ENCODE data around the gene CPPED1.

The CPPED1 gene

GRCh38 chr16:12706628-12707027 is 97.1 kb downstream of the CPPED1 start:
- ChIA-PET CTCF (no interaction called here), POLR2A (no interaction called here)
- no peak overlapping the region for H3K27ac ChIP-seq (ENCODE audit: insufficient read depth in 1 of 2, low read depth in 1 of 2, low read length in 2 of 2, poor library complexity in 1 of 2, severe bottlenecking in 2 of 2)
- H3K36me3 ChIP-seq (ENCODE audit: control insufficient read depth in 4 of 4, insufficient read depth in 4 of 4, low read length in 3 of 4) = peaks cover 0 to 20% (median 5%) of the 10 kb centered on the region in 4 experiments
- no peaks in the 10 kb centered on the region for H3K27me3 ChIP-seq (replicated peaks in 2 of 5; ENCODE audit: control insufficient read depth in 4 of 5, insufficient read depth in 5 of 5, low read length in 4 of 5)
- H3K4me3 ChIP-seq (ENCODE audit: control insufficient read depth in 1 of 7, extremely low read depth in 1 of 7, insufficient read depth in 4 of 7, low read depth in 2 of 7, low read length in 6 of 7) = no peak overlapping the region
- no peaks in the 10 kb centered on the region for H3K9me3 ChIP-seq (ENCODE audit: control extremely low read depth in 1 of 5, control insufficient read depth in 4 of 5, insufficient read depth in 2 of 5, low read depth in 1 of 5, low read length in 4 of 5)
- 100% methylated on average over 6 of the region's 6 CpGs for WGBS (ENCODE audit: insufficient coverage)
- DNase-seq = no peak
- H3K4me1 ChIP-seq (ENCODE audit: control extremely low read depth in 1 of 4, control insufficient read depth in 4 of 4, insufficient read depth in 4 of 4, low read length in 3 of 4) = no peaks in the 10 kb centered on the region

- POLR2A ChIA-PET = no interaction called here
- H3K36me3 ChIP-seq (ENCODE audit: control insufficient read depth in 4 of 4, insufficient read depth in 4 of 4, low read length in 3 of 4) = peaks cover 0 to 27% (median 10%) of the 10 kb centered on the region in 4 experiments
- 98% methylated on average over 25 of the region's 31 CpGs for WGBS (ENCODE audit: insufficient coverage)
Observed at GRCh38 chr16:12704492-12705111, 99.1 kb downstream of the CPPED1 start.

GRCh38 chr16:12703935-12704334 is 99.8 kb downstream of the CPPED1 start:
- H3K9me3 ChIP-seq (ENCODE audit: control extremely low read depth in 1 of 5, control insufficient read depth in 4 of 5, insufficient read depth in 2 of 5, low read depth in 1 of 5, low read length in 4 of 5) = no peaks in the 10 kb centered on the region
- H3K4me1 ChIP-seq (ENCODE audit: control extremely low read depth in 1 of 4, control insufficient read depth in 4 of 4, insufficient read depth in 4 of 4, low read length in 3 of 4) = peaks cover 0 to 6% (median 3%) of the 10 kb centered on the region in 4 experiments
- ChIA-PET CTCF (no interaction called here), POLR2A (no interaction called here)
- no peak overlapping the region for H3K4me3 ChIP-seq (ENCODE audit: control insufficient read depth in 1 of 7, extremely low read depth in 1 of 7, insufficient read depth in 4 of 7, low read depth in 2 of 7, low read length in 6 of 7)
- no peaks in the 10 kb centered on the region for H3K27me3 ChIP-seq (replicated peaks in 2 of 5; ENCODE audit: control insufficient read depth in 4 of 5, insufficient read depth in 5 of 5, low read length in 4 of 5)
- H3K36me3 ChIP-seq (ENCODE audit: control insufficient read depth in 4 of 4, insufficient read depth in 4 of 4, low read length in 3 of 4) = peaks cover 0 to 27% (median 10%) of the 10 kb centered on the region in 4 experiments
- DNase-seq = no peak
- 98% methylated on average over 4 of the region's 5 CpGs for WGBS (ENCODE audit: insufficient coverage)
- H3K27ac ChIP-seq (ENCODE audit: insufficient read depth in 1 of 2, low read depth in 1 of 2, low read length in 2 of 2, poor library complexity in 1 of 2, severe bottlenecking in 2 of 2) = no peak overlapping the region

More at GRCh38 chr16:12704492-12705111, 99.1 kb downstream of the CPPED1 start:
- CTCF ChIA-PET = no interaction called here
- Histone ChIP-seq H3K27me3 (replicated peaks in 2 of 5; ENCODE audit: control insufficient read depth in 4 of 5, insufficient read depth in 5 of 5, low read length in 4 of 5) (no peaks in the 10 kb centered on the region), H3K9me3 (ENCODE audit: control extremely low read depth in 1 of 5, control insufficient read depth in 4 of 5, insufficient read depth in 2 of 5, low read depth in 1 of 5, low read length in 4 of 5) (no peaks in the 10 kb centered on the region), H3K4me1 (ENCODE audit: control extremely low read depth in 1 of 4, control insufficient read depth in 4 of 4, insufficient read depth in 4 of 4, low read length in 3 of 4) (peaks cover 0 to 5% (median 2%) of the 10 kb centered on the region in 4 experiments), H3K4me3 (ENCODE audit: control insufficient read depth in 1 of 7, extremely low read depth in 1 of 7, insufficient read depth in 4 of 7, low read depth in 2 of 7, low read length in 6 of 7) (no peak overlapping the region), H3K27ac (ENCODE audit: insufficient read depth in 1 of 2, low read depth in 1 of 2, low read length in 2 of 2, poor library complexity in 1 of 2, severe bottlenecking in 2 of 2) (no peak overlapping the region)
- DNase-seq = no peak

GRCh38 chr16:12700161-12700560 is 103.5 kb downstream of the CPPED1 start:
- WGBS (ENCODE audit: insufficient coverage) = 100% methylated on average over 3 of the region's 3 CpGs

GRCh38 chr16:12699161-12699560 is 104.5 kb downstream of the CPPED1 start:
- Histone ChIP-seq H3K4me1 (ENCODE audit: control extremely low read depth in 1 of 4, control insufficient read depth in 4 of 4, insufficient read depth in 4 of 4, low read length in 3 of 4) (peaks cover 0 to 6% (median 3%) of the 10 kb centered on the region in 4 experiments), H3K36me3 (ENCODE audit: control insufficient read depth in 4 of 4, insufficient read depth in 4 of 4, low read length in 3 of 4) (peaks cover 0 to 22% (median 11%) of the 10 kb centered on the region in 4 experiments), H3K4me3 (ENCODE audit: control insufficient read depth in 1 of 7, extremely low read depth in 1 of 7, insufficient read depth in 4 of 7, low read depth in 2 of 7, low read length in 6 of 7) (no peak overlapping the region), H3K27me3 (replicated peaks in 2 of 5; ENCODE audit: control insufficient read depth in 4 of 5, insufficient read depth in 5 of 5, low read length in 4 of 5) (no peaks in the 10 kb centered on the region), H3K9me3 (ENCODE audit: control extremely low read depth in 1 of 5, control insufficient read depth in 4 of 5, insufficient read depth in 2 of 5, low read depth in 1 of 5, low read length in 4 of 5) (no peaks in the 10 kb centered on the region), H3K27ac (ENCODE audit: insufficient read depth in 1 of 2, low read depth in 1 of 2, low read length in 2 of 2, poor library complexity in 1 of 2, severe bottlenecking in 2 of 2) (no peak overlapping the region)
- ChIA-PET POLR2A (no interaction called here), CTCF (no interaction called here)
- DNase-seq = peak in 1 of 3 donors; percentile 59
- WGBS (ENCODE audit: insufficient coverage) = 45% methylated on average over 4 of the region's 7 CpGs

More at GRCh38 chr16:12700161-12700560, 103.5 kb downstream of the CPPED1 start:
- no peak for DNase-seq
- Histone ChIP-seq H3K27ac (ENCODE audit: insufficient read depth in 1 of 2, low read depth in 1 of 2, low read length in 2 of 2, poor library complexity in 1 of 2, severe bottlenecking in 2 of 2) (no peak overlapping the region), H3K9me3 (ENCODE audit: control extremely low read depth in 1 of 5, control insufficient read depth in 4 of 5, insufficient read depth in 2 of 5, low read depth in 1 of 5, low read length in 4 of 5) (no peaks in the 10 kb centered on the region), H3K4me1 (ENCODE audit: control extremely low read depth in 1 of 4, control insufficient read depth in 4 of 4, insufficient read depth in 4 of 4, low read length in 3 of 4) (peaks cover 0 to 6% (median 3%) of the 10 kb centered on the region in 4 experiments), H3K27me3 (replicated peaks in 2 of 5; ENCODE audit: control insufficient read depth in 4 of 5, insufficient read depth in 5 of 5, low read length in 4 of 5) (no peaks in the 10 kb centered on the region), H3K4me3 (ENCODE audit: control insufficient read depth in 1 of 7, extremely low read depth in 1 of 7, insufficient read depth in 4 of 7, low read depth in 2 of 7, low read length in 6 of 7) (no peak overlapping the region), H3K36me3 (ENCODE audit: control insufficient read depth in 4 of 4, insufficient read depth in 4 of 4, low read length in 3 of 4) (peaks cover 0 to 27% (median 12%) of the 10 kb centered on the region in 4 experiments)
- ChIA-PET CTCF (no interaction called here), POLR2A (no interaction called here)

GRCh38 chr16:12697437-12697836 is 106.2 kb downstream of the CPPED1 start:
- no peak for DNase-seq
- no peaks in the 10 kb centered on the region for H3K27me3 ChIP-seq (replicated peaks in 2 of 5; ENCODE audit: control insufficient read depth in 4 of 5, insufficient read depth in 5 of 5, low read length in 4 of 5)
- H3K27ac ChIP-seq (ENCODE audit: insufficient read depth in 1 of 2, low read depth in 1 of 2, low read length in 2 of 2, poor library complexity in 1 of 2, severe bottlenecking in 2 of 2) = no peak overlapping the region
- H3K9me3 ChIP-seq (ENCODE audit: control extremely low read depth in 1 of 5, control insufficient read depth in 4 of 5, insufficient read depth in 2 of 5, low read depth in 1 of 5, low read length in 4 of 5) = no peaks in the 10 kb centered on the region
- H3K4me1 ChIP-seq (ENCODE audit: control extremely low read depth in 1 of 4, control insufficient read depth in 4 of 4, insufficient read depth in 4 of 4, low read length in 3 of 4) = peaks cover 0 to 6% (median 3%) of the 10 kb centered on the region in 4 experiments
- CTCF ChIA-PET = no interaction called here
- H3K36me3 ChIP-seq (ENCODE audit: control insufficient read depth in 4 of 4, insufficient read depth in 4 of 4, low read length in 3 of 4) = peaks cover 2 to 23% (median 8%) of the 10 kb centered on the region in 4 experiments
- 93% methylated on average over 5 of the region's 5 CpGs for WGBS (ENCODE audit: insufficient coverage)
- POLR2A ChIA-PET = no interaction called here
- no peak overlapping the region for H3K4me3 ChIP-seq (ENCODE audit: control insufficient read depth in 1 of 7, extremely low read depth in 1 of 7, insufficient read depth in 4 of 7, low read depth in 2 of 7, low read length in 6 of 7)

DNA sequence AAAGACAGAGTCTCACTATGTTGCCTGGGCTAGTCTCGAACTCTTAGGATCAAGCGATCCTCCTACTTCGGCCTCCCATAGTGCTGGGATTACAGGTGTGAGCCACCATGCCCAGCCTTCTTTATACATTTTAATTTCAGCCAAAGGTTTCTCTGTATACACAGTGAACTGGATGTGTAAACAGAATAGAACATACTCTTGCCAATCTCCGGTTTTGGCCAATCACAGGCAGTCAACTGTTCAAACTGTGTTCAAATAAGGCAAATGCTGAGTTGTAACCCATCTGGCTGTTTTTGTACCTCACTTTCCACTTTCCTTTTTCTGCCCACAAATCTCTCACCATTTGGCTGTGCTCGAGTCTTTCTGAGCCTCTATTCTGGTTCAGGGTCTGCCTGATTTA is 108.2 kb downstream of the CPPED1 start:
- H3K9me3 ChIP-seq (ENCODE audit: control extremely low read depth in 1 of 5, control insufficient read depth in 4 of 5, insufficient read depth in 2 of 5, low read depth in 1 of 5, low read length in 4 of 5) = no peaks in the 10 kb centered on the region
- ChIA-PET CTCF (no interaction called here), POLR2A (no interaction called here)
- peaks cover 2 to 16% (median 7%) of the 10 kb centered on the region in 4 experiments for H3K36me3 ChIP-seq (ENCODE audit: control insufficient read depth in 4 of 4, insufficient read depth in 4 of 4, low read length in 3 of 4)
- peaks cover 0 to 6% (median 3%) of the 10 kb centered on the region in 4 experiments for H3K4me1 ChIP-seq (ENCODE audit: control extremely low read depth in 1 of 4, control insufficient read depth in 4 of 4, insufficient read depth in 4 of 4, low read length in 3 of 4)
- H3K27ac ChIP-seq (ENCODE audit: insufficient read depth in 1 of 2, low read depth in 1 of 2, low read length in 2 of 2, poor library complexity in 1 of 2, severe bottlenecking in 2 of 2) = no peak overlapping the region
- H3K4me3 ChIP-seq (ENCODE audit: control insufficient read depth in 1 of 7, extremely low read depth in 1 of 7, insufficient read depth in 4 of 7, low read depth in 2 of 7, low read length in 6 of 7) = no peak overlapping the region
- no peak for DNase-seq
- H3K27me3 ChIP-seq (replicated peaks in 2 of 5; ENCODE audit: control insufficient read depth in 4 of 5, insufficient read depth in 5 of 5, low read length in 4 of 5) = no peaks in the 10 kb centered on the region
- 100% methylated on average over 4 of the region's 5 CpGs for WGBS (ENCODE audit: insufficient coverage)

All from common myeloid progenitor, CD34-positive (primary cell).